ENCODE results near the gene INPP5F.
"Not testable (repeated sequence)": the region's sequence is repeated elsewhere in the genome, so short reads cannot be mapped to it uniquely, and the experiment has no call there.

Gene INPP5F

GRCh38 chr10:119772334-119772733 lies 46.5 kb downstream of the INPP5F start:
- Mint-ChIP-seq H3K27me3 (no peaks in the 10 kb centered on the region), H3K36me3 (peaks cover 11% of the 10 kb centered on the region), H3K9me3 (no peaks in the 10 kb centered on the region), H3K4me3 (no peak overlapping the region), H3K27ac (no peak overlapping the region), H3K4me1 (peaks cover 28% of the 10 kb centered on the region)

DNA sequence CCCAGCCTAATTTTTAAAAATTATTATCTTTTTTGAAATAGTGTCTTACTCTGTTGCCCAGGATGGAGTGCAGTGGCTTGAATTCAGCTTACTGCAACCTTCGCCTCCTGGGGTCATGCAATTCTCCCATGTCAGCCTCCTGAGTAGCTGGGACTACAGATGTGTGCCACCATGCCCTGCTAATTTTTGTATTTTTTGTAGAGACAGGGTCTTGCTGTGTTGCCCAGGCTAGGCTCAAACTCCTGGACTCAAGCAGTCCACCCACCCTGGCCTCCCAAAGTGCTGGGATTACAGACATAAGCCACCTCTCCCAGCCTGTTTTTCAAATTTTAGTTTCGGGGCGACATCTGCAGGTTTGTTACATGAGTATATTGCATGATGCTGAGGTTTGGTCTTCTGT lies 47.2 kb downstream of the INPP5F start:
- Mint-ChIP-seq H3K4me1 (peaks cover 27% of the 10 kb centered on the region), H3K36me3 (peaks cover 11% of the 10 kb centered on the region)
- H3K27me3 Mint-ChIP-seq, H3K9me3 Mint-ChIP-seq, H3K4me3 Mint-ChIP-seq, H3K27ac Mint-ChIP-seq: not testable (repeated sequence)

- H3K36me3 Mint-ChIP-seq = peaks cover 11% of the 10 kb centered on the region
- peak overlapping the region; percentile 10 for H3K27ac Mint-ChIP-seq
- no peak overlapping the region for H3K4me3 Mint-ChIP-seq
- H3K4me1 Mint-ChIP-seq = peaks cover 26% of the 10 kb centered on the region
- H3K27me3 Mint-ChIP-seq = no peaks in the 10 kb centered on the region
- H3K9me3 Mint-ChIP-seq = no peaks in the 10 kb centered on the region
Observed at GRCh38 chr10:119775529-119775928, 49.7 kb downstream of the INPP5F start.

DNA sequence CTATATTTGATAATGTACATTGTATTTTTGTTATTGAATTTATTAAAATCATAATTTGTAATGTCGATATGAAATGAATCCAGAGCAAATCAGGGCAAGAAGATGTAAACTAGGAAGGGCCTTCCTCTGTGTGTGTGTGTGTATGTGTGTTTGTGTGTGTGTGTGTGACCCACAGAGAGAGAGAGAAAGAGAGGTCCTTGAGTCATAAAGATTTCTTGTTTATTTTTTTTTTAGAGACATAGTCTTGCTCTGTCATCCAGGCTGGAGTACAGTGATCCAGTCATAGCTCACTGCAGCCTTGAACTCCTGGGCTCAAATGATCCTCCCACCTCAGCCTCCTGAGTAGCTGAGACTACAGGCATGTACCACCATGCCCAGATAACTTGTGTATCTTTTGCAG lies 50.7 kb downstream of the INPP5F start:
- Mint-ChIP-seq H3K27me3 (no peaks in the 10 kb centered on the region), H3K9me3 (no peaks in the 10 kb centered on the region)

DNA sequence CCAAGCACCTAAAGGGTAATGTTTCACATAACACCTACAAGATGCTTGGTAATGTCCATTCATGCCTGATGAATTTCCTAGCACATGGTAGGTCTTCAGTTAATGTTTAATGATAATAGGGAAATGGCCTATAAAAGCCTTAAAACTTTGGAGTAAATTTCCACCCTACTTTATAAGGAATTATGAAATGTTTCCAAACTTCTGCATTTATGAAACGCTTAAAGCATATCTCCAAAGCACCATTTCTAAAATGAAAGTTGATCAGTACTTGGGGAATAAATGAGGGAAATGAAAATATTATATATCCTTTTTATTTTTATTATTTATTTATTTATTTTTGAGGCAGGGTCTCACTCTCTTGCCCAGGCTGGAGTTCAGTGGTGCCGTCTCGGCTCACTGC lies 51.8 kb downstream of the INPP5F start:
- Mint-ChIP-seq H3K36me3 (peaks cover 15% of the 10 kb centered on the region), H3K27me3 (no peaks in the 10 kb centered on the region), H3K9me3 (no peaks in the 10 kb centered on the region), H3K27ac (no peak overlapping the region), H3K4me1 (peaks cover 28% of the 10 kb centered on the region), H3K4me3 (no peak overlapping the region)

More for the DNA sequence above, 50.7 kb downstream of the INPP5F start:
- Mint-ChIP-seq H3K4me1 (peaks cover 29% of the 10 kb centered on the region), H3K36me3 (peaks cover 14% of the 10 kb centered on the region), H3K27ac (no peak overlapping the region), H3K4me3 (no peak overlapping the region)

GRCh38 chr10:119778776-119779445 lies 53.1 kb downstream of the INPP5F start:
- no peak overlapping the region for H3K27ac Mint-ChIP-seq

GRCh38 chr10:119780879-119781480 lies 55.1 kb downstream of the INPP5F start:
- H3K4me3 Mint-ChIP-seq = no peak overlapping the region
- H3K36me3 Mint-ChIP-seq = peaks cover 7% of the 10 kb centered on the region
- no peak overlapping the region for H3K27ac Mint-ChIP-seq
- peaks cover 42% of the 10 kb centered on the region for H3K4me1 Mint-ChIP-seq
- no peaks in the 10 kb centered on the region for H3K27me3 Mint-ChIP-seq
- no peaks in the 10 kb centered on the region for H3K9me3 Mint-ChIP-seq

More at GRCh38 chr10:119778776-119779445, 53.1 kb downstream of the INPP5F start:
- Mint-ChIP-seq H3K27me3 (no peaks in the 10 kb centered on the region), H3K9me3 (no peaks in the 10 kb centered on the region), H3K4me1 (peaks cover 34% of the 10 kb centered on the region), H3K4me3 (no peak overlapping the region), H3K36me3 (peaks cover 12% of the 10 kb centered on the region)

DNA sequence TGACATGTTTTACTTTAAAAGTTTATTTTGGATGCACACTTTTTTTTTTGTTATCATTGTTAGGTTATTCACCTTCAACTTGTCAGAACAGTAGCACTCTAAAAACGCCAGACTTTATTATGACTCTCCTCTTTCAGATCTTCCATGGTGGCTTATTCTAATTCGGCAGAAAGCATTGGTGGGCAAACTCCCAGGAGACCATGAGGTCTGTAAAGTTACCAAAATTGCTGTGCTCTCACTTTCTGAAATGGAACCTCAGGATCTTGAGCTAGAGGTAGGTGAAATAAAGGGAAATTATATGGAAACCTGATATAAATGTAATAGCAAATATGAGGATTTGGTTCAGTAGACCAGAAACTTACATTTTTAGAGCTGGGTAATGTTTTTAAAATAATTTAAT lies 55.6 kb downstream of the INPP5F start:
- Mint-ChIP-seq H3K27ac (no peak overlapping the region), H3K4me3 (no peak overlapping the region), H3K27me3 (no peaks in the 10 kb centered on the region), H3K36me3 (peaks cover 6% of the 10 kb centered on the region), H3K9me3 (no peaks in the 10 kb centered on the region), H3K4me1 (peaks cover 42% of the 10 kb centered on the region)

DNA sequence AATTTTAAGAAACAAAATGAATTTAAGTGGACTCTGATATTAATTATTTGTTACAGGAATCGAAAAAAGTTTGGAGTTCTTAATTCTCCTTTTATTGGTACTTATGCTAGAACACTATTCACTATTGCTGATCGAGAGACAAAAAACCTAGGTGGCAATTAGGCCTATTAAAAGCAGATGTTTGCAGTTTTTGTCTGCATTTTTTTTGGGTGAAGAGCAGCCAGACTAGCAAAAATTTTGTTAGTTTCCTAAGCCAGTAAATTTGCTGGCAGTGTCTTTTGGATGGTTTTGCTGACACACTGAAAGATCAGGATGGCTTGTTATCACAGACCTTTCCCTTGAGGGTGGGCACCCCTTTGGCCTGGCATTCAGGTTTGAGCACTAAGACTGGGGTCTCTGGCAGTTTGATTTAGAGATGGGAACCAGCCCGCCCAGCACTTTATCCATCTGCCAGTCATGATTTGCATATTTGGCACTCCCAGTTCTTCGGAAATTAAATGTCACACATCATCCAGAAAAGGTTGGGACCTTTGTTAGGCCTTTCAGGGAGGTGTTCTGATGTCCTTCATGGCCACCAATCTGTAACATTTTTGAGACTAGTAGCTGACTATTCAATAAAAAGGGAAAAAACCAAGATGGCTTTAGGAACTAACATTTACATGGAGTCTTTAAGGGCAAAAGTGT lies 57.3 kb downstream of the INPP5F start:
- H3K27me3 Mint-ChIP-seq = no peaks in the 10 kb centered on the region
- H3K4me3 Mint-ChIP-seq = no peak overlapping the region
- peaks cover 8% of the 10 kb centered on the region for H3K36me3 Mint-ChIP-seq
- no peaks in the 10 kb centered on the region for H3K9me3 Mint-ChIP-seq
- no peak overlapping the region for H3K27ac Mint-ChIP-seq
- H3K4me1 Mint-ChIP-seq = peaks cover 53% of the 10 kb centered on the region

GRCh38 chr10:119783665-119784027 lies 57.8 kb downstream of the INPP5F start:
- Mint-ChIP-seq H3K4me3 (no peak overlapping the region), H3K9me3 (no peaks in the 10 kb centered on the region), H3K27me3 (no peaks in the 10 kb centered on the region), H3K36me3 (peaks cover 8% of the 10 kb centered on the region), H3K4me1 (peaks cover 51% of the 10 kb centered on the region), H3K27ac (no peak overlapping the region)

- Mint-ChIP-seq H3K36me3 (peaks cover 8% of the 10 kb centered on the region), H3K4me3 (peak overlapping the region; percentile 80), H3K4me1 (peaks cover 46% of the 10 kb centered on the region), H3K9me3 (no peaks in the 10 kb centered on the region), H3K27ac (peak overlapping the region; percentile 48), H3K27me3 (no peaks in the 10 kb centered on the region)
Observed at GRCh38 chr10:119784340-119785067, 58.7 kb downstream of the INPP5F start.

- no peaks in the 10 kb centered on the region for H3K27me3 Mint-ChIP-seq
- H3K4me3 Mint-ChIP-seq = no peak overlapping the region
- H3K4me1 Mint-ChIP-seq = peaks cover 52% of the 10 kb centered on the region
- H3K9me3 Mint-ChIP-seq = no peaks in the 10 kb centered on the region
- H3K27ac Mint-ChIP-seq = no peak overlapping the region
- H3K36me3 Mint-ChIP-seq = peaks cover 7% of the 10 kb centered on the region
Observed at GRCh38 chr10:119786117-119786769, 60.4 kb downstream of the INPP5F start.

- H3K4me1 Mint-ChIP-seq = peaks cover 11% of the 10 kb centered on the region
- H3K27me3 Mint-ChIP-seq, H3K27ac Mint-ChIP-seq: not testable (repeated sequence)
Observed at GRCh38 chr10:119795101-119795500, 69.3 kb downstream of the INPP5F start.

GRCh38 chr10:119796039-119796438 lies 70.2 kb downstream of the INPP5F start:
- no peaks in the 10 kb centered on the region for H3K27me3 Mint-ChIP-seq
- H3K9me3 Mint-ChIP-seq = no peaks in the 10 kb centered on the region
- H3K4me3 Mint-ChIP-seq = no peak overlapping the region
- peaks cover 15% of the 10 kb centered on the region for H3K36me3 Mint-ChIP-seq
- peaks cover 13% of the 10 kb centered on the region for H3K4me1 Mint-ChIP-seq
- H3K27ac Mint-ChIP-seq = no peak overlapping the region

More at GRCh38 chr10:119795101-119795500, 69.3 kb downstream of the INPP5F start:
- peaks cover 15% of the 10 kb centered on the region for H3K36me3 Mint-ChIP-seq
- not testable (repeated sequence) for H3K4me3 Mint-ChIP-seq, H3K9me3 Mint-ChIP-seq

GRCh38 chr10:119801176-119801575 lies 75.3 kb downstream of the INPP5F start:
- Mint-ChIP-seq H3K4me1 (peaks cover 9% of the 10 kb centered on the region), H3K36me3 (peaks cover 20% of the 10 kb centered on the region), H3K9me3 (no peaks in the 10 kb centered on the region), H3K27me3 (no peaks in the 10 kb centered on the region), H3K27ac (no peak overlapping the region), H3K4me3 (no peak overlapping the region)
